AG04449 (cell line): ENCODE data around the gene POP5.

ENCODE experiments used
- CTCF ChIA-PET: fragments of 350-600 bp; formaldehyde crosslinking; extraction: SDS; loops from one replicate; lab custom pipeline; 2021; ENCODE audit warnings: antibody characterized with exemption; lab: Yijun Ruan, JAX
- POLR2A ChIA-PET: fragments of 400-600, 350-600 bp; formaldehyde crosslinking; extraction: SDS; loops from one replicate; lab custom pipeline; 2020; ENCODE audit warnings: antibody characterized with exemption, inconsistent platforms; lab: Yijun Ruan, JAX
- DNase-seq: peaks from one replicate; pipeline ENCODE4 v3.0.0-alpha.2; 2010; ENCODE audit warnings: low read depth, low spot score
- H3K4me3 ChIP-seq: 2 replicates; pipeline ENCODE4 v1.5.1; 2011; ENCODE audit warnings: low read depth, mild to moderate bottlenecking, control low read depth, low read length
- CTCF ChIP-seq: IDR thresholded peaks from one replicate; pipeline ENCODE4 v1.5.1; 2011; ENCODE audit warnings: mild to moderate bottlenecking, moderate library complexity, low read length, control low read depth, inconsistent platforms; ENCODE audit not compliant: insufficient read depth; ENCODE audit errors: missing control alignments

The POP5 gene

GRCh38 chr12:120599672-120600552 is 18.7 kb upstream of the POP5 start:
- no peak for TF ChIP-seq CTCF
- no peak for DNase-seq
- CTCF ChIA-PET, result interaction anchor here (1.3 kb wide), 1 partner anchor 50 kb away, joined by 3 read pairs; no protein-coding TSS in a partner anchor
- POLR2A ChIA-PET, result no interaction called here
- H3K4me3 ChIP-seq, result no peak overlapping the region

GRCh38 chr12:120598674-120599463 is 17.7 kb upstream of the POP5 start:
- POLR2A ChIA-PET, result no interaction called here
- DNase-seq, result no peak
- no peak for TF ChIP-seq CTCF
- H3K4me3 ChIP-seq, result no peak overlapping the region
- CTCF ChIA-PET, result interaction anchor here (1.3 to 1.7 kb wide), 4 partner anchors 15 to 51 kb away, joined by 3 to 8 read pairs (median 4); no protein-coding TSS in a partner anchor

- ChIA-PET CTCF (interaction anchor here (1.3 to 1.7 kb wide), 3 partner anchors 14 to 51 kb away, joined by 3 to 8 read pairs (median 4); no protein-coding TSS in a partner anchor), POLR2A (no interaction called here)
- DNase-seq, result no peak
- H3K4me3 ChIP-seq, result no peak overlapping the region
- no peak for TF ChIP-seq CTCF
Observed at GRCh38 chr12:120597861-120598260, 16.7 kb upstream of the POP5 start.

GRCh38 chr12:120596901-120597300 is 15.7 kb upstream of the POP5 start:
- POLR2A ChIA-PET, result no interaction called here
- no peak overlapping the region for H3K4me3 ChIP-seq
- CTCF ChIA-PET, result interaction anchor here (0.9 to 1.6 kb wide), 2 partner anchors 52 to 956 kb away, joined by 3 to 8 read pairs; no protein-coding TSS in a partner anchor
- no peak for TF ChIP-seq CTCF
- no peak for DNase-seq

GRCh38 chr12:120592121-120593049 is 11.2 kb upstream of the POP5 start:
- TF ChIP-seq CTCF, result no peak
- CTCF ChIA-PET, result interaction anchor here (1.0 to 1.1 kb wide), 2 partner anchors 9 to 57 kb away, joined by 3 read pairs; no protein-coding TSS in a partner anchor
- no peak for DNase-seq
- no peak overlapping the region for H3K4me3 ChIP-seq
- POLR2A ChIA-PET, result interaction anchor here (1.1 kb wide), 1 partner anchor 11 kb away, joined by 3 read pairs; the partner anchor contains the start of gene POP5
